Activated CD8-positive, alpha-beta memory T cell treated with anti-CD3 and anti-CD28 coated beads for 24 hours (primary cell): Measurements from ENCODE around the gene RFX2.
A peak's percentile ranks its signal among the peaks of the same experiment; 100 is the strongest.

Experiments used
- DNase-seq: peaks from one replicate; pipeline ENCODE4 v3.0.0-alpha.2; 2020

The RFX2 gene

DNA sequence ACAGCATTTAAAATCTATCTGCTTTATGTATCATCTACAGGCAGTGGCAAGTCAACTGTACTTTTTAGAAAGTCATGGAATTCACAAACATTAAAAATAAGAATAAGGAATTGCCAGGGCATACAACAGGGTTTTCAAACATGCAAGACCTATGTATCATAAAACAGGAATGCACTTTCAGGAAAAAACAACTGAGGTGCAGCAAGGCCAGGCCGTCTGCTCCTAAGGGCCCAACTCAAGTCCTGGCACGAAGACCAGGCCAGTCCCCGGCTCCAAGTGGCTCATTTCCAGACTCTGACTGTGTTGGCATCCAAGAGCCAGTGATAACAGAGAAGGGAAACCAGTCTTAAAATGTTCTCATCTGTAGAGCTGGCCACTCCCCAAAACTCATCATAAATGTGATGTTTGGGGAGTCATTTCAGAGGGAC lies 7.1 kb downstream of the RFX2 start:
- DNase-seq: no peak

DNA sequence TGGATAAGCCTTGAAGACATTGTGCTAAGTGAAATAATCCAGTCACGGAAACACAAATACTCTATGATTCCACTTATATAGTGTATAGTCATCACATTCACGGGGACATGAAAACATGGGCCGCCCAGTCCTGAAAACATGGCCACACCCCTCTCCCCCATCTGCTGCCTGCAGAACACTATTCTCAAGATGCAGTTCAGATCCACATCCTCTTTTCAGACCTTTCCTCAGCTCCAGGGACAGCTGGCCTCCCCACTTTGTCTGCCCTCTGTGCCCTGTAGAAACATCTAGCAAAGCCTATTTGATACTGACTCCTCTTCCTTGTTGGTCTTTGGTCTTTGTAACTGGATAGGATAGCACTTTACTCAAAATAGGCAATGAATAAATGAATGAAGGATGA lies 8.3 kb downstream of the RFX2 start:
- no peak for DNase-seq

DNA sequence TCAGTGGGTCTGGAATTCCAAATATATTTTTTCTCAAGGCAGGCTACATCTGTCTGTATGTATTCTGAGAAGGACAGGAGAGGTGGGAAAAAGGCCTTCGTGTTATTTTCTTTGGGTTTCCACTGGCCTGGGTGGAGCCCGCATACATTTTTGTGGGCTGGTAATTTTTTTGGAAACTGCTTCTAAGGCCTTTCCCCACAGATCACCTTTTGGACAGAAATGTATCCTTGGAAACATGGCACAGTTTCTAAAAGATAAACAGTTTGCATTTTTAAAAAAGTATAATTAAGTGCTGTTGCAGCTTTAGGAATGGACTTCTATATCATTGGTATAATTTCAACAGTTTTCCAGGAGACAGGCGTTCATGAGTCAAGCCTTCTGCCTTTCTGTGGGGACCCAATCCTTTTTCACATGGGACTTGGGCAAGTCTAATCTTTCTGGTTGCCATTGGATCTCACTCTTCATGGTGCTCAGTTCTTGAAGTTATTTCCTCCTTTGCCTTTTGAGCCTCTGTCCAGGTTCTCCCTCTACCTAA lies 8.9 kb downstream of the RFX2 start:
- no peak for DNase-seq

DNA sequence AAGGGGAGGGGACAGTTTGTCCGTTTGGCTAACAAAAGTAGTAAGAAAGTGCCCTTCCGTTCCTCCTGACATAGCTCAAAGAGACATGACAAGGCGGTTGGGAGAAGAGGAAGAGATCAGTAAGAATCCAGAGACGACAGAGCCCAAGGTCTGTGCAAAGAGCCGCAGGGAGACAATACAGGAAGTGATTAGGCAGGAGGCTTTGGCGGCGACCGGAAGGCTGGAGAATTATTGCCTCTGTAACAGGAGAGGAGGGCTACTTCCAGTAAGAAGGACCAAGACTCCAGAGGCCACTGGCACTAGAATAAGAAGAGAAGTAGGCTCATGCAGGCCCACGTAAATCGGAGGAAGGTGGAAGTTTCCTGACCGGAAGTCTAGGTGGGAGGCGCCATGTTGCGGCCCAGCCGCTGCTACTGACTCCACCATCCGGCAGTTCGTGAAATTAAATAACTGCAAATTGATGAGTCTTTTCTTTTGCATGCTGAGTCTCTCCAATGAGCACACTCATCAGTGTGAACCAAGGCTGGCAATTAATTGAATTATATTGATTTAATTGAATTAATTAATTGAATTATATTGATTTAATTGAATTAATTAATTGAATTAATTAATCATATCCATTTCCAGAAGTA lies 9.9 kb downstream of the RFX2 start:
- peak; percentile 83 for DNase-seq

DNA sequence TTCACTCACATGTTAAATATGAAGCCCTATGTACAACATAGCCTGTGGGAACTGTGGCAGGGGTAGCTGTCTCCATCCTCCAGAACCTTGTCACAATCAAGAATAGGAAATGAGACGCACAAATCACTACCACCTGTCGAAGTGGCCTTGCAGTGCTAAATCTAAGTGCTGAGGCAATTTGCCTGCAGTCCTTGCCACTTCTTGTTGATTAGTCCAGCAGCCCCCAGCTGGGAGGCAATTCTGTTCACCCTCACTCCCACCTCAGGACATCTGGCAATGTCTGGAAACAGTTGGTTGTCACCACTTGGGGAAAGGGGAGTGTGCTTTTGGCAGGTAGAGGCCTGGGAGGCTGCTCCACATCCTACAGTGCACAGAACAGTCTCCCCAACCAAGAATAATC lies 10.7 kb downstream of the RFX2 start:
- no peak for DNase-seq

DNA sequence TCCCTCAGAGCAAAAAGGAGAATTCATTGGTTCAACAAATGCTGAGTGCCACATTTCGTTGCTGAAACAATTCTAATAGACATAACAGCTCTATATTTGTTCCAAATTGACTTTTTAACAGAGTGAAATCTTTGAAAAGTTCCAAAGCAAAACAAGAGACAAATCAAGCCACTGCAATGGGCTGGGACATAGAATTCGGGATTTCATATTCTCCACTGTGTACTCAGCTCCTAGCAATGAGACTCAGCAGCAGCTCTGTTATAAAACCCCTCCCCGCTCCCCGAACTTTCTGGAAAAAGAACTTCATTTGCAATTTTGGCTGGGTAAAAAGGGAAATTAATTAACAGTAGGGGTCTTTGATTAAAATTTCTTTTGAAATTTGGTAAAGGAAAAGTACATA lies 11.3 kb downstream of the RFX2 start:
- no peak for DNase-seq

DNA sequence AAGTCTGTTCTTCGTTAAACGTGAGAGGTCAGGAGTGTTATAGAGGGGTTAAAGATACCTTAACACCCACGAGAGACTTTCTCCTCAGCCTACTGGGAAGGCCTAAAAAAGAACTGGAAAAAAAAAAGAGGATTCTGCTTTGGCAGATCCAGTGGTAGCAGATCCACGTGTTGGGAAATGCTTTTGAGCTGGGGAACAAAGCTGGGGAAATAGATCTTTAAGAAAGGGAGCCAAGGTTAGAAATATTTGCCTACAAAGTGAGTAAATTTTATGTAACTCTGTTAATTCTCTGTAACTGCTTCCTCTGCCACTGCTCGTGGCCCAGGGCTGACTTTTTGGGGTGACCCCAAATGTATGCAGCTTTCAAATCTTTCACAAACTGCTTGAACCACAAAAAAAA lies 11.7 kb downstream of the RFX2 start:
- DNase-seq: no peak

DNA sequence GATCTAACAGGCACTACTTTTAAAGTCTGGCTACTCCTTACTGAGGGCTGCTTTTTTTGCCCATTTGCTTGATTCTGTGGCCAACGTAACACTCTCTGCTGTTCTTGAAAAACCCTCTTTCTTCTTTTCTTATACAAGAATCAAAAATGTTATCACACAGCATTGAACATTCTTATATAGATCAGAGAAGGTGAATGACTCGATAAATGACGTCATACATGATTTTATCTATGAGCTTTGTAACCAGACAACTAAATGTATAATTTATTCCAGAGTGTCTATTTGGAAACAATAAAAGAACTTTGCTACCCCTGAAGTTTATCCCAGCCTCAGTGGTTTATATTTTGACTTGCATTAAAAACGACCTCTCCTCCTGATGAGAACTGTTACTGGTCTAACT lies 12.4 kb downstream of the RFX2 start:
- no peak for DNase-seq

DNA sequence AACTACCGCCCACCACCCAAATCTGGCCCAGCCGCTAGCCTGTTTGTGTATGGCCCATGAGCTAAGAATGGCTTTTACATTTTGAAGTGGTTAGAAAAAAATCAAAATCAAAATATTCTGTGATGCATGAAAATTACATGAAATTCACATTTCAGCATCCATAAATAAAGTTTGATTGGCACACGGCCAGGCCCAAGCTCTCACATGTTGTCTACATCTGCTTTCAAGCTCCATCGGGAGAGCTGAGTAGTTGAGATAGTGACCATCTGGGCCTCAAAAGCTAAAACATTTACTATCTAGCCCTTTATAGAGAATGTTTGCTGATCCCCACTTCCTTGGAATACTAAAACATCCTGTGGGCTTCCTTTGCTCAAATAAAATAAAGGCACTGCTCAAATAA lies 14.5 kb downstream of the RFX2 start:
- no peak for DNase-seq

DNA sequence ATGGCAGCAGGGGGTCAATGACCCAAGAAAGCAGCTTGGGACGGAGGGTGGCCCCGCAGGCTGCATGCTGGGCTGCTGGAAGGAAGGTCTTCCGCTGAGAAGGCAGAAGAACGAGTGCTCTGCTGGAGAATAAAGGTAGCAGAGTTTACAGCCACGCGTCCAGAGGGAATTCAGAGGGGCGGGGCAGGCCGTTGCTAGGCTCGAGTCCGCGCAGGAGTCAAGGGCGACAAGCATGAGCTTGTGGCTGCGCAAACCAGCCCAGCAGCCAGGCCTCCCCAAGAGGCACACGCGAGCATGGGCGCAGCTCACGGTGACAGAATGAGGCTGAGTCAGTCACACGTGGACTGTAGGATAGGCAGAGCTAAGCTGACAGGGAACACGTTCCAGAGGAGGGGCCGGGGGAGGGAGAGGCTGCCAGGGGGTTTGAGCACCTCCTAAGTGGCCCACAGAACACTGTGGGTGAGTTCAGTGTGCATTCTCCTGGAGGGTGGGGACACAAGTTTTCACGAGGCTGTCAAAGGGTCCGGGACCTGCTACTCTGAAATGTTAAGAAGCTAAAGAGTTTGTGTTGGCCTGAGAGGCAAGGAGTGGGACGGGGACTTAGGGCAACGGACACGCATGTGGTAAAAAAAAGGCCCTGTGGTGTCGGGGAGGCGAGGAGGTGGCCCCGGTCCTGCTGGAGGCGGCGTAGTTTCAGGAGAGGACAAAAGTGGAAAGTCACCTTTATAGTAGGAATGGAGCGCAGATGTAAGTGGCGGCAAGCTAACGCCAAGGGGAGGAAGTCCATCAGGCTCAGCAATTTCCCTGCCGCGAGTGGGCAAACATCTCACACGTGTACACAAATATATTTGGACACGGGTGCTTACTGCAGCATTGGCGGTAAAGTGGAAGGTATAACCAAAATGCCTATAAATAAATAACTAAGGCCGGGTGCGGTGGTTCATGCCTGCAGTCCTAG lies 17.7 kb downstream of the RFX2 start:
- no peak for DNase-seq

DNA sequence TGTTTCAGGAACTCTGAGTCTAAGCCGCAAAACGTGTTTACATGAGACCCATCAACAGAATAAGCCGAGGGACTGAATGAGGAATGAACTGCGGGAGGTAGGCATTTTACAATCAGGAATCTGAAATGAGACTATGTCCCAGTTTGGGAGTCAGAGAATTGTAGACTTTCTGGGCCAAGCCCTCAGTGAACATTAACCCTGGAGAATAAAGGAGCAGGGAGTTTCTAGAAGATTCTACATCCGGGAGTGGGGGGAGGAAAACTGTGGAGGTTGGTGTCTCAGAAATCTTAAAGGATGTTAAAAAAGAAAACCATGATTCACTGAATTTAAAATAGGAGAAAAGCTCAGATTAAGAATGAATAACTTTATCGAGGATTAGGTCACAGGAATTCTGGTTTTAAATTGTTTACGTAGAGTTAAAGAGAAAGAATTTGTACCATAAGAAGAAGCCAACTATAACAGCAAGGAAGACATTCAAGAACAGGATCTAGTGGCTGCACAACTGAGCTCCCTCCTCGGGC lies 18.5 kb downstream of the RFX2 start:
- DNase-seq: no peak

DNA sequence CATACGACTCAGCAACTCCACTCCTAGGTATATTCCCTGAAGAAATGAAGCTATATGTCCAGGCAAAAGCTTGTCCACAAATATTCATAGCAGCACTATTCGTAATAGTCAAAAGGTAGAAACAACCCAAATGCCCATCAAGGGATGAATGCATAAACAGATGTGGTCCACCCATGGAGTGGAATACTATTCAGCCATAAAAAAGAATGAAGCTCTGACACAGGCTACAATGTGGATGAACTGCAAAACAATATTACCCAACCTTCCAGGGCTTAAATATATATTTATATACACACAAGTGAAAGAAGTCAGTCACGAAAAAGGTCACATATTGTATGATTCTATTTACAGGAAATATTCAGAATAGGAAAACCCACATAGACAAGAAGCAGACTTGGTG lies 19.7 kb downstream of the RFX2 start:
- no peak for DNase-seq

DNA sequence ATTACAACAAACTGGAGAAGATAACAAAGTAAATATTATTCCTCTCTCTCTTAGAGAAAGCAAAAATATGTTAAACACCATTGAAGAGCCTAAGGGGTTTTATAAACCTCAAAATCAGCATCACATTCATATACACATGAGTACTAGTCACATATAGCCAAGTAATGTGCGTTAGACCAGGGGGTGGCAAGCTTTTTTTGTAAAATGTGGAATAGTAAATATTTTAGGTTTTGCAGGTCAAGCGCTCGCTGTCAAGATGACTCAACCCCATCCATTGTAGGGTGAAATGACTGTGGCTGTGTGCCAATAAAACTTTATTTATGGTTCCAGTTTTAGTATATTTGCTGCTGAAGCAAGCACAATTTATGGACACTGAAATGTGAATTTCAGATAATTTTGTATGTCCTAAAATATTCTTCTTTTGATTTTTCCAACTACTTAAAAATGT lies 21.7 kb downstream of the RFX2 start:
- no peak for DNase-seq

DNA sequence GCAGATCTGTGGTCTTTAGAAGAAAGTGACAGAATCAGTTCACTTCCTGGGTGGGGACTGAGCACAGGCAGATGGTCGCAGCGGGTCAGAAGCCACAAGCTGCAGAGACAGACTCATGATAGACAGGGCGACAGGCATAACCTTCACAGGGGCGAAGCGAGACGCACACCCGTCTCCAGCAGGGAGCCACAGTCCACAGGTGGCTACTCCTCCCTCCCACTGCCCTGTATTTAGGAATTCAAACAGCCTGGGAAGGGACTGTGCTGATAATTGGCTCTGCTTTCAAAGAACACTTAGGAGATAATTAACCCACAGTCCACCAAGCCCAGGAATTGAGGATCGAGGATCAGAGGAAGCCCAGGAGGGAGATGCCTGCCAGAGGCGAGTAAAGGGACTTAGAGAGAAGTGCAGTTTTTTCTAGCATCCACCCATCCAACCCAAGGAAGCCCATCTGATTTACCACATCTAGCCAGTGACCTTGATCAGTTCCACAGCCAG lies 23.2 kb downstream of the RFX2 start:
- DNase-seq: peak; percentile 70

DNA sequence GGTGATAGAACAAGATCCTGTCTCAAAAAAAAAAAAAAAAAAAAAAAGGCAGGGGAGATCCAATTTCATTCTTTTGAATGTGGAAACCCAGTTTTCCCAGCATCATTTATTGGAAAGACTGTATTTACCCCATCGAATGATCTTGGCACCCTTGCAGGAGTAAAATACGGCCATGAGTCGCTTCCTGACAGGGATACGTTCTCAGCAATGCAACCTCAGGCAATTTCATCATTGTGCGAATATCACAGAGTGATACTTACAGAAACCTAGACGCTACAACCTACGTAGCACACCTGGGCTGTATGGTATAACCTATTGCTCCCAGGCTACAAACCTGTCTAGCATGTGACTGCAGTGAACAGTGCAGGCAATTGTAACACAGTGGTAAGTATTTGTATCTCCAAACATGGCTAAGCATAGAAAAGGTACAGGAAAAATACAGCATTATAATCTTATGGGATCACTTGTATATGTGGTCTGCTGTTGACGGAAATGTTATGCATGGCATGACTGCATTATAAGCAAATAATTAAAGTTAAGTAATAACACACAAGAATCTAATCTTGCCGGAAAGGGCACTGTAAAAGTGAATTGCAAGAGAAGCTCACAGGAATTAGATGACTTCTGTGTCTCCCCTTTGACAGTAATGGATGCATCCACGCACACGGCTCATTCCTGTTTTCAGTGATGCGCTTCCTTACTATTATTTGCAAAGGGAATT lies 24.1 kb downstream of the RFX2 start:
- no peak for DNase-seq

DNA sequence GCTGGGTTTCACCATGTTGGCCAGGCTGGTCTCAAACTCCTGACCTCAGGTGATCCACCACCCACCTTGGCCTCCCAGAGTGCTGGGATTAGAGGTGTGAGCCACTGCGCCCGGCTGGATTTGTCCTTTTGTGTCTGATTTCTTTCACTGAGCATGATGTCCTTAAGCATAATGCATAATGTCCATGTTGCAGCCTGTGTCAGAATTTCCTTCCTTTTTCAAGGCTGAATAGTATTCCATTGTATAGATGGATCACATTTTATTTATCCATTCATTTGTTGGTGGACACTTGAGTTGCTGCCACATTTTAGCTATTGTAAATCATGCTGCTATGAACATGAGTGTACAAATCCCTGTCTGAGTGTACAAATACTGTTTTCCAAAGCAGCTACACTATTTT lies 25.5 kb downstream of the RFX2 start:
- no peak for DNase-seq

DNA sequence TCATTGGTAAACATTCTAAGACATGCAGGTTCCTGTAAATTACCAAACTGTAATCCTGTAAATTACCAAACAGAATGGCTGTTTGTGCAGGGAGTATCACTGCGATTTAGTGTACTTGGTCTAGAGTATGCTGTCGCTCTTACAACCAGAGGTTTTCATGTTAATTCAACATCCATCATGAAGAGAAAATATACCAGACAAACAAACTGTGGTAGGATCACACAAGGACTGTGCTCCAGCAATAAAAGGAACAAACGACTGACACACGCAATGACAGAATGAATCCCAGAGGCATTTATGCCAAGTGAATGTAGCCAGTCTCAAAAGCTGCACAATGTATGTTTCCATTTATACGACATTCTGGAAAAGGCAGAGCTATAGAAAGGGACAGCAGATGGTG lies 31.2 kb downstream of the RFX2 start:
- DNase-seq: no peak

DNA sequence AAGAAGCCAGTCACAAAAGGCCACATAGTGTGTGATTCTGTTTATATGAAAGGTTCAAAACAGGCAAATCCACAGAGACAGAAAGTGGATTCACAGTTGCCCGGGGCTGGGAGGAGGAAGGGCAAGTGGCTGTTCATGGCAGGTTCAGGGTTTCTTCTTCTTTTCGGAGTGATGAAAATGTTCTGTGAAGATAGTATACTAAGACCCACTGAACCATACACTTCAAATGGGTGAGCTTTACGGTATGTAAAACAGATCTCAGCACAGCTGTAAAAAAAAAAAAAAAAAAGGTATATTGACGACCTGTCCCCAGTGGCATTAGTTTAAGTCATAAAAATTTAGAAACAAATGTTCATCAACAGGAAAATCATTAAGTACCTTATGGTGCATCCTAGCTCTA lies 32.2 kb downstream of the RFX2 start:
- no peak for DNase-seq

DNA sequence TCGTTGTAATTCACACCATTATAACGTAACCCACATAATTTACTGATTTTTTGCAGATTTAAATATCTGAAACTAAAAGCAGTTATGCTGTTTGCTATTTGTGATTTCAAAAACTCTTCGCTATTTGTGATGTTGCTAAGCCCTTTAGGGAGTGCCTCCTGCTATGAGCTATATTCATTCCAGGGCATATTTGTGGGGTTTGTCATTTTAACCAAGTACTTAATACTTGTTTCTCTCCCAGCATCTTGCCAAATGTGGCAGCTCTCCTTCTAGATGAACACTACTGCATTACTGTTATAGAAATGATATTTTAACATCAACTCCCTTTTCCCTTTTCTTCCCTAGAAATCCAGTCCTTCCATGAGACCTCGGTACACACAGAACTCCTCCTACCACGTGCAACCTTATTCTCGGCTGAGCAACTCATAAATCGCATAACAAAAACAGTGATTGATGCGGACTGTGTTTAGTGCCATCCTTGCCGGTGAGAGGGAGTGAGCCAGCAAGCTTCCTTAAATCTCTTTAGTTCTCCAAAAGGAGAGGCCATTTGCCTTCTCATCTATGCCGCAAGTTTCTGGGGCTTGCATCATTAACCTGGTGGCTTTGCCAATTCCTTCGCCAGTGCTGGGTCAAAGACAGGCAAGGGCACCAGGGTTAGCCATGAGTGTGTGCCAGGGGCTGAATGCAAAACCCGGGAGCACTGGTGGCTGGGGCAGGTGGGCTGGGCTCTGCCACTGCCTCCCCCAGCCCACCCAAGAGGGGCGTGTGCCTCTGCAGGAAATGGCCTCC lies 33.4 kb downstream of the RFX2 start:
- DNase-seq: no peak

DNA sequence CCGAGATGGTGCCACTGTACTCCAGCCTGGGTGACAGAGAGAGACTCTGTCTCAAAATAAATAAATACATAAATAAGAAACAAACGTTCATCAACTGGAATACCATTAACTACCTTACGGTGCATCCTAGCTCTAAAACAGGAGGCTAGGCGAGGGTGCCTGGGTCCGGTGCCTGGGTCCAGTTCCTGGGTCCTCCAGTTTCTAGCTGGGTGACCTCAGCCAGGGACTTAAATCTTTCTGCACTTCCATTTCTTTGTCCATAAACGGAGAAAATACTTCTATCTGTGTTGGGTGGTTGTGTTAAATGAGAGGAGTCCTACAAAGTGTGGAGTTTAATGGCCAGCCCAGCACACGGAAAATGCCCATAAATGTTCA lies 34.0 kb downstream of the RFX2 start:
- no peak for DNase-seq

DNA sequence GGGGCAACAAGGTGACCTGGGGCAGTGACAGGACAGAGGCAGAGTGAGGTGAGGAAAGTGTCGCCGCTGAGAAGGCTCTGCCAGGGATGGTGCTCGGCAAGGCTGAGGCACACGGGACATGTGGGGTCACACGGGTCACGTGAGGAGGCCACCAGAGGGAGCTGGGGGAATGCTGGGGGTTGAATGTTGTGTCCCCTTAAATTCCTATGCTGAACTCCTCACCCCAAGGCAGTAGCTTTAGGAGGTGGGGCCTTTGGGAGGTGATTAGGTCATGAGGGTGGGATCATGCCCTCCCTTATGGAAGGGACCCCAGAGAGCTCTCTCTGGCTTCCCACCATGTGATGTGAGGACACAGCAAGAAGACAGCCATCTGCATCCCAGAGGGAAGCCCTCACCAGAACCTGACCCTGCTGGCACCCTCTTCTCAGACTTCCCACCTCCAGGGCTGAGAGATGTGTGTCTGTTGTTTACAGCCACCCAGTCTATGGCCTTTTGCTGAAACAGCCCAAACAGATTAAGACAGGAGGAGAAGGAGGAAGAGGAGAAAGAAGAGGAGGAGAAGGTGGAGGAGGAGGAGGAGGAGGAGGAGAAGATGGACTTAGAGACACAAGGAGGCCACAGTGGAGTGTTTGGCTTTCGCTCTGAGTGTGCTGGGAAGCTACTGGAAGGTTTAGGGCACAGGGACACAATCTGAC lies 35.4 kb downstream of the RFX2 start:
- DNase-seq: no peak
